CD8-positive, alpha-beta memory T cell (primary cell): ENCODE data around the gene ZCCHC2. TPM values are rescaled to one million over a fixed set of nuclear protein-coding genes. Genes with fewer than 3 reads are reported as not detected.

Source experiments
- CTCF ChIA-PET: fragments of 350-600 bp; sonication (Branson Sonifier 250); formaldehyde crosslinking; loops from one replicate; lab custom pipeline; 2021; ENCODE audit warnings: antibody characterized with exemption; lab: Charles Lee
- POLR2A ChIA-PET: fragments of 350-600 bp; sonication (Branson Sonifier 250); formaldehyde crosslinking; loops from one replicate; lab custom pipeline; 2021; ENCODE audit warnings: antibody characterized with exemption; lab: Charles Lee
- DNase-seq, 5 donors: peaks; one replicate each; pipeline versions ENCODE4 v3.0.0 to v3.0.0-alpha.2; 2020 to 2022; ENCODE audit warnings: mixed read lengths in 1 of 5
- H3K27ac ChIP-seq: one replicate; pipeline ENCODE4 v1.7.0; 2013; ENCODE audit warnings: low read depth, mild to moderate bottlenecking, low read length, moderate library complexity
- H3K27me3 ChIP-seq: 2 replicates; pipeline ENCODE4 v1.7.0; 2013; ENCODE audit warnings: low read length, mild to moderate bottlenecking; ENCODE audit not compliant: insufficient read depth, poor library complexity, severe bottlenecking
- H3K36me3 ChIP-seq: 2 replicates; pipeline ENCODE4 v1.7.0; 2013; ENCODE audit warnings: mild to moderate bottlenecking, low read length, moderate library complexity; ENCODE audit not compliant: insufficient read depth
- H3K4me1 ChIP-seq: 2 replicates; pipeline ENCODE4 v1.7.0; 2013; ENCODE audit warnings: mild to moderate bottlenecking, low read length, moderate library complexity; ENCODE audit not compliant: insufficient read depth
- H3K4me3 ChIP-seq: 2 replicates; pipeline ENCODE4 v1.7.0; 2013; ENCODE audit warnings: mild to moderate bottlenecking, low read length
- H3K9me3 ChIP-seq: 2 replicates; pipeline ENCODE4 v1.7.0; 2013; ENCODE audit warnings: mild to moderate bottlenecking, low read length
- H3K27ac Mint-ChIP-seq, 8 donors: one replicate each; pipeline ENCODE4 v1.8.0; 2020 to 2021; ENCODE audit warnings: mixed read lengths in 8 of 8, mild to moderate bottlenecking in 6 of 8, inconsistent platforms in 3 of 8, moderate library complexity in 3 of 8
- H3K27me3 Mint-ChIP-seq, 2 donors: one replicate each; pipeline ENCODE4 v1.8.0; 2020 to 2021; ENCODE audit warnings: mixed read lengths in 2 of 2, mild to moderate bottlenecking in 1 of 2, moderate library complexity in 1 of 2
- H3K36me3 Mint-ChIP-seq, 3 donors: one replicate each; pipeline ENCODE4 v1.8.0; 2020 to 2021; ENCODE audit warnings: mixed read lengths in 3 of 3, inconsistent platforms in 1 of 3, mild to moderate bottlenecking in 1 of 3
- H3K4me1 Mint-ChIP-seq, 3 donors: one replicate each; pipeline ENCODE4 v1.8.0; 2020 to 2021; ENCODE audit warnings: mixed read lengths in 3 of 3, inconsistent platforms in 1 of 3, mild to moderate bottlenecking in 1 of 3
- H3K4me3 Mint-ChIP-seq, 7 donors: one replicate each; pipeline ENCODE4 v1.8.0; 2020 to 2021; ENCODE audit warnings: mixed read lengths in 7 of 7, mild to moderate bottlenecking in 6 of 7, moderate library complexity in 4 of 7, inconsistent platforms in 2 of 7
- H3K9me3 Mint-ChIP-seq, 5 donors: one replicate each; pipeline ENCODE4 v1.8.0; 2020 to 2022; ENCODE audit warnings: mixed read lengths in 5 of 5, mild to moderate bottlenecking in 3 of 5, moderate library complexity in 2 of 5, inconsistent platforms in 1 of 5
- polyA plus RNA-seq: library from polyadenylated mRNA; unstranded; fragments of 300-500 nt; fragmentation: Illumina TruSeq; gene quantifications from one replicate; pipeline ENCODE4 v1.2.3, GENCODE V29; 2021
- total RNA-seq, 2 experiments: library from RNA; stranded (reverse); gene quantifications; one replicate each; pipeline ENCODE4 v1.2.3, GENCODE V29; 2021

ZCCHC2 gene
- 10 to 100 TPM; 36.4 to 37.9 TPM for total RNA-seq
- 2.9 TPM for polyA plus RNA-seq

DNA sequence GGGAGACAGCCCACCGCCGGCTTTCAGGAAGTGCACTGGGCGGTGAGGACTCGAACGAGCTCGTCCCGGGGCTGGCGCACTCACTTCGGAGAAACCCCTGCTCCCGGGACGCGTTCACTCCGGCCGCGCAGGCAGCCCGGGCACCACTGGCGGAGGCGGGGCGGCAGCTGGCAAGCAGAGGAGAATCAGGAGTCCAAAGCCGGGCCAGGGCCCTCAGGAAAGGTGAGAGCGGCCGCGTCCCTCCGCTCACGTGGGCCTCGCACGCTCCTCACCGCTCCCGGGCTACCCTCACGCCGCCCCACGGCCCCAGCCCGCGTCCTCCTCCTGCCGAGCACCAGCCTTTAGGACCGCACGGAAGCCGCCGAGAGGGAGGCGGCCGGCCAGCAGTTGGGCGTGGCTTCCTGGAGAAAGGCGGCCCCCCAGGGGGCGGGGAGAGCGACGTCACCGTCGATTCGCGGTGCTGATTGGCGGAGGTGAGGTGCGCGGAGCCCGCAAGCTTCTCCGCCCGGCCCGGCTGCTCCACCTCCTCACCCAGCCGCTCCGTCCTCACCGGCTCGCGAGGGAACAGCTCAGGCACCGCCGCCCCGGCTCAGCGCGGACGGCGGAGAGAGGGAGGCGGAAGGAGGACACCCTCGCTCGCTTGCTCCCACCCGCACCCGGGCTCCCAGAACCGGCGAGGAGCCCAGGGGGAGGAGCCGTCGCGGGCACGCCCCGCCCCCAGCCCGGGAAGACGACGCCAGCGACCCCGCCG is at the start of gene ZCCHC2:
Gene ZCCHC2, plus strand, starts transcription at position 522 of the 751 bp plus-strand sequence. CDS start 400 bp downstream, outside the sequence.
- no peaks in the 10 kb centered on the region for H3K9me3 ChIP-seq
- POLR2A ChIA-PET, result interaction anchor here (0.7 to 4.0 kb wide), 11 partner anchors 9 to 845 kb away, joined by 3 to 40 read pairs (median 5); partner anchors contain the start of genes KDSR and PHLPP1
- no peaks in the 10 kb centered on the region for H3K27me3 ChIP-seq
- H3K36me3 ChIP-seq, result no peaks in the 10 kb centered on the region
- peak within 1 kb of the TSS; percentile 81 for H3K4me3 ChIP-seq
- peaks cover 39 to 45% (median 44%) of the 10 kb centered on the region in 3 donors for H3K4me1 Mint-ChIP-seq
- H3K4me1 ChIP-seq, result peaks cover 26% of the 10 kb centered on the region
- no peaks in the 10 kb centered on the region for H3K27me3 Mint-ChIP-seq
- peak within 1 kb of the TSS; percentile 81 for H3K27ac ChIP-seq
- no peaks in the 10 kb centered on the region for H3K9me3 Mint-ChIP-seq
- H3K36me3 Mint-ChIP-seq, result peaks cover 0 to 18% (median 0%) of the 10 kb centered on the region in 3 donors
- DNase-seq, result peak; percentile 96 to 99 (median 98)
- peak within 1 kb of the TSS; percentile 81 to 98 (median 94) for H3K27ac Mint-ChIP-seq
- CTCF ChIA-PET, result interaction anchor here (0.9 to 3.6 kb wide), 6 partner anchors 16 to 108 kb away, joined by 3 to 21 read pairs (median 4); no protein-coding TSS in a partner anchor
- H3K4me3 Mint-ChIP-seq, result peak within 1 kb of the TSS; percentile 82 to 98 (median 96)

DNA sequence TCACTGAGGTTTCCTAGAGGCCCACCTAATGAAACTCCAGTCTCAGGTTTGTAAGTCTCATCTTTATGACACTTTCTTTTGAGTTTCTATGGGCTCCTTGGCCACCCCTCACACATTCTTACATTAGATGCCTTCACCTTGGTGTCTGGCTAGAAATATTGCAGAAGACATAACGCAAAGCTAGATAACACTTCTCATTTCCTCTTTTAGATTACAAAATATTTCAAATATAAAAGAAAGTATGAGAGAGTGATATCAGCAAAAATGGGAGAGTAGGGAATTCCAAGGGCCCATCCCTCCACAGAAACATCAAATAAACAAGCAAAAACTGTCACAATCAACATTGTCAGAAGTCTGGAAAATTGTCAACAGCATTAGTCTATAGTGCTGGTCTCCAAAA is 43.3 kb upstream of the ZCCHC2 start:
- DNase-seq, result no peak
- no peaks in the 10 kb centered on the region for H3K4me1 Mint-ChIP-seq
- Histone ChIP-seq H3K4me1 (no peaks in the 10 kb centered on the region), H3K36me3 (no peaks in the 10 kb centered on the region), H3K9me3 (peaks cover 9% of the 10 kb centered on the region), H3K27ac (no peak overlapping the region), H3K27me3 (no peaks in the 10 kb centered on the region), H3K4me3 (no peak overlapping the region)
- no peak overlapping the region for H3K4me3 Mint-ChIP-seq
- H3K36me3 Mint-ChIP-seq, result peaks cover 1 to 7% (median 3%) of the 10 kb centered on the region in 3 donors
- ChIA-PET POLR2A (no interaction called here), CTCF (no interaction called here)
- H3K27me3 Mint-ChIP-seq, result peaks cover 29 to 70% of the 10 kb centered on the region in 2 donors
- H3K27ac Mint-ChIP-seq, result no peak overlapping the region
- H3K9me3 Mint-ChIP-seq, result peaks cover 27 to 37% (median 30%) of the 10 kb centered on the region in 5 donors

DNA sequence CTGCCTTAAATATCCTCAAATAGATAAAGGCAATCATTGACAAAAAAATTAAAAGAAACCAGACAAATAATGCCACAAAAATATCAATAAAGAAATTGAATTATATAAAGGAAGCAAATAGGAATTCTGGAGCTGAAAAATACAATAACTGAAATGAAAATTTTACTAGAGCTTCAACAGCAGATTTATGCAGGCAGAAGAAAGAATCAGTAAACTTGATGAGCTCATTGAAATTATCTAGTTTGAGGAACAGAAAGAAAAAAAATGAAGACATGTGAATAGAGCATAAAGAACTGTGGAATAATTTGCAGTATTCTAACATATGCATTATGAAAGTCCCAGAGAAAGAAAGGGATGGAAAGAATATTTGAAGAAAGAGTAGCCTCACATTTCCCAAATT is 41.9 kb upstream of the ZCCHC2 start:
- peaks cover 1 to 7% (median 3%) of the 10 kb centered on the region in 3 donors for H3K36me3 Mint-ChIP-seq
- H3K4me1 Mint-ChIP-seq, result no peaks in the 10 kb centered on the region
- Histone ChIP-seq H3K27ac (no peak overlapping the region), H3K4me1 (no peaks in the 10 kb centered on the region), H3K27me3 (no peaks in the 10 kb centered on the region), H3K9me3 (peaks cover 9% of the 10 kb centered on the region), H3K36me3 (no peaks in the 10 kb centered on the region), H3K4me3 (no peak overlapping the region)
- peaks cover 25 to 68% of the 10 kb centered on the region in 2 donors for H3K27me3 Mint-ChIP-seq
- DNase-seq, result no peak
- ChIA-PET CTCF (no interaction called here), POLR2A (no interaction called here)
- peaks cover 27 to 37% (median 30%) of the 10 kb centered on the region in 5 donors for H3K9me3 Mint-ChIP-seq
- H3K4me3 Mint-ChIP-seq, result no peak overlapping the region
- no peak overlapping the region for H3K27ac Mint-ChIP-seq

DNA sequence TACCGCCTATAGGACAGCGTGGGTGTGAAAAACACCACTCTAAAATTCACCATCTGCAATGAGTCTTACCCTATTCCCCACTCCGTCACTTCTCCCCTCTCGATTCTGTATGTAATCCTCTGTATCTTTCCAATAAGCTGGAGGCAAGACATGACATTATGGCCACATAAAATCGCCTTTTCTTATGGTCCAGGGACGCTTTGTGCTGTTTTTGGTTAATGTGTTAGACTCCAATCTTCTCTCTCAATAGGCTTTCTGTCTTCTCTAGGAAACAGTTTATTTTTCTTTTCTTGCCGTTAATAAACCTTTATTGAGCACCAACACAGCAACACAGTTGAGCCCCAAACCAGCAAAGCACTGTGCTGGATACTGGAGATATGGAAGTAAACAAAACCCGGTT is 37.9 kb upstream of the ZCCHC2 start:
- Mint-ChIP-seq H3K4me1 (no peaks in the 10 kb centered on the region), H3K4me3 (no peak overlapping the region)
- DNase-seq, result no peak

DNA sequence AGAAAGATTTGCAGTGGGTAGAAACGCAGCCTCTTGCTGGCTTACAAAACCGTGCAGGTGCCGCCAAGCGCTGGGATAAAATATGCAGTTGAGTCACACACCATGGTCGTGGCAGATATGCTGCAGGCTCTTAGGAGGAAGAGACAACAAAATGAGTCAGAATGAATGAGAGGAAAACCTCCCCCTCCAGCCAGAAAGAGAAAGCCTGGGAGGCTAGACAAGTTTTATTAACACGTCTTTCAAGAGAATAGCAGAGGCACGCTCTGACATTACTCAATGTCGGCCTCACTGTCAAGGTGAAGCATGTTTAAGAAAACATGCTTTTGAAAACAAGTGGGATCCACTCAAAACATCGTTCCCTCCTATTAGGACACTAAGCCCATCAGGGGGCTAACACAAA is 37.1 kb upstream of the ZCCHC2 start:
- Mint-ChIP-seq H3K27ac (no peak overlapping the region), H3K9me3 (peaks cover 14 to 20% (median 17%) of the 10 kb centered on the region in 5 donors), H3K4me3 (no peak overlapping the region), H3K36me3 (peaks cover under 1 to 6% (median 2%) of the 10 kb centered on the region in 3 donors), H3K4me1 (no peaks in the 10 kb centered on the region), H3K27me3 (peaks cover 18 to 48% of the 10 kb centered on the region in 2 donors)
- Histone ChIP-seq H3K4me1 (no peaks in the 10 kb centered on the region), H3K27ac (no peak overlapping the region), H3K27me3 (no peaks in the 10 kb centered on the region), H3K36me3 (no peaks in the 10 kb centered on the region), H3K4me3 (no peak overlapping the region), H3K9me3 (peaks cover under 1% of the 10 kb centered on the region)
- ChIA-PET POLR2A (no interaction called here), CTCF (no interaction called here)
- DNase-seq, result no peak

More for the DNA sequence above, 37.9 kb upstream of the ZCCHC2 start:
- ChIA-PET POLR2A (no interaction called here), CTCF (no interaction called here)
- Histone ChIP-seq H3K9me3 (peaks cover 8% of the 10 kb centered on the region), H3K27me3 (no peaks in the 10 kb centered on the region), H3K36me3 (no peaks in the 10 kb centered on the region), H3K4me3 (no peak overlapping the region), H3K27ac (no peak overlapping the region), H3K4me1 (no peaks in the 10 kb centered on the region)
- peak overlapping the region in 1 of 8 donors; percentile 72 for H3K27ac Mint-ChIP-seq
- peaks cover 20 to 47% of the 10 kb centered on the region in 2 donors for H3K27me3 Mint-ChIP-seq
- H3K36me3 Mint-ChIP-seq, result peaks cover 1 to 7% (median 3%) of the 10 kb centered on the region in 3 donors
- H3K9me3 Mint-ChIP-seq, result peaks cover 21 to 28% (median 25%) of the 10 kb centered on the region in 5 donors

DNA sequence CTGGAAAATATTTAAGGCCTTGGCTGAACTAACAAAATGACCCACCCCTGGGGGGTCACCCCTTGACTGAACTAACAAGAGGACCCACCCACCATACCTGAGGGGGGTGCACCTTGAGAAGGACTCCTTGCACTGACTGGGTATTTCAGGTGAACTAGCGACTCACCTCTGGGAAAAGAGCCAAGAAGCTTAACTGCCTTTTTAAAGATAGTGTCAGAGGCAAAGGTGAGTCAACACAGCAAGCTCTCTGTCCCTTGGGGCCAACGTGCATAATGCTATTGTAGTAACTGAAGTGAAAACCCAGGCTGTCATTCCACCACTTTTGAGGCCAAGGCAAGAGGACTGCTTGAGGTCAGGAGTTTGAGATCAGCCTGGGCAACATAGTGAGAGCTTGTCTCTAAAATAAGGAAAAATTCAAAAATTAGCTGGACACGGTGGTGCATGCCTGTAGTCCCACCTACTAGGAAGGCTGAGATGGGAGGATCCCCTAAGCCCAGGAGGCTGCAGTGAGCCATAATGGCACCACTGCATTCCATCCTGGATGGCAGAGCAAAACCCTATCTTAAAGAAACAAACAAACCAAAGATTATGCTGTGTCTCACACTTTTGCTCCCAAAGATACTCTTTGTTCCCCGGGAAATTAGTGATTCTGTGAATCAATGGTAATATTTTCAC is 36.4 kb upstream of the ZCCHC2 start:
- Mint-ChIP-seq H3K27me3 (peaks cover 12 to 53% of the 10 kb centered on the region in 2 donors), H3K4me3 (no peak overlapping the region), H3K36me3 (peaks cover 0 to 2% (median 0%) of the 10 kb centered on the region in 3 donors), H3K27ac (no peak overlapping the region), H3K4me1 (no peaks in the 10 kb centered on the region), H3K9me3 (peaks cover 6 to 13% (median 10%) of the 10 kb centered on the region in 5 donors)
- Histone ChIP-seq H3K4me3 (no peak overlapping the region), H3K9me3 (no peaks in the 10 kb centered on the region), H3K27me3 (no peaks in the 10 kb centered on the region), H3K4me1 (no peaks in the 10 kb centered on the region), H3K27ac (no peak overlapping the region), H3K36me3 (no peaks in the 10 kb centered on the region)
- no peak for DNase-seq
- ChIA-PET POLR2A (no interaction called here), CTCF (no interaction called here)

DNA sequence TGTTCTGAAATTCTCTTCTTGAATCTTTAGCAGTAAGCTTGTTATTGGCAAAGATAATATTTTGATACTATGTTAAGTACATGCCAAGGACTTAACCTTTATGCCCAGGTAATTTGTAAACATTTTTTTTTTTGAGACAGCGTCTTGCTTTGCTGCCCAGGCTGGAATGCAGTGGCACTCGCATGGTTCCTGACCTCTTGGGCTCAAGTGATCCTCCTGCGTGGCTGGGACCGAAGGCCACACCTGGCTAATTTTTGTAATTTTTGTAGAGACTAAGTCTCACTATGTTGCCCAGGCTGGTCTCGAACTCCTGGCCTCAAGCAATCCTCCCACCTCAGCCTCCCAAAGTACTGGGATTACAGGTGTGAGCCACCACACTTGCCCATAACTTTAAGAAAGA is 35.7 kb upstream of the ZCCHC2 start:
- peaks cover 11 to 52% of the 10 kb centered on the region in 2 donors for H3K27me3 Mint-ChIP-seq
- no peak overlapping the region for H3K27ac Mint-ChIP-seq
- H3K9me3 ChIP-seq, result no peaks in the 10 kb centered on the region
- no peaks in the 10 kb centered on the region for H3K27me3 ChIP-seq
- no peaks in the 10 kb centered on the region for H3K36me3 ChIP-seq
- ChIA-PET POLR2A (no interaction called here), CTCF (no interaction called here)
- H3K36me3 Mint-ChIP-seq, result no peaks in the 10 kb centered on the region
- H3K9me3 Mint-ChIP-seq, result peaks cover 0 to 7% (median 3%) of the 10 kb centered on the region in 5 donors
- H3K27ac ChIP-seq, result no peak overlapping the region
- no peaks in the 10 kb centered on the region for H3K4me1 ChIP-seq
- no peak for DNase-seq
- H3K4me1 Mint-ChIP-seq, result no peaks in the 10 kb centered on the region
- no peak overlapping the region for H3K4me3 Mint-ChIP-seq
- H3K4me3 ChIP-seq, result no peak overlapping the region
